Hippocampal formation (tissue), 2 donors: ENCODE results near the gene KIAA0040.

Experiments used
- DNase-seq, 2 donors: peaks; one replicate each; lab custom pipeline; 2025; lab: John Stamatoyannopoulos, UW

KIAA0040 gene

GRCh38 chr1:175192630-175193526 is at the start of gene KIAA0040:
KIAA0040 (minus strand) TSS chr1:175192776; CDS start chr1:175161013, 31,763 bp downstream.
- DNase-seq = no peak

DNA sequence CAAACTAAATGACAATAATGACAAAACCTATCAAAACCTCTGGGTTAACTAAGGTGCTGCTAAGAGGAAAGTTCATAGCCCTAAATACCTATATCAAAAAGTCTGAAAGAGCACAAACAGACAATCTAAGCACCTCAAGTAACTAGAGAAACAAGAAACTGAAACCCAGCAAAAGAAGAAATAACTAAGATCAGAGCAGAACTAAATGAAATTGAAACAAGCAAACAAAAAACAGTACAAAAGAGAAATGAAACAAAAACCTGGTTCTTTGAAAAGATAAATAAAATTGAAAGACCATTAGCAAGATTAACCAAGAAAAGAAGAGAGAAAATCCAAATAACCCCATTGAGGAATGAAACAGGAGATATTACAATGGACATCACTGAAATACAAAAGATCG is 44.8 kb upstream of the KIAA0040 start:
- no peak for DNase-seq

GRCh38 chr1:175234639-175235038 is 42.1 kb upstream of the KIAA0040 start:
- no peak for DNase-seq

GRCh38 chr1:175232335-175232734 is 39.8 kb upstream of the KIAA0040 start:
- no peak for DNase-seq

GRCh38 chr1:175225805-175226129 is 33.2 kb upstream of the KIAA0040 start:
- DNase-seq = no peak

DNA sequence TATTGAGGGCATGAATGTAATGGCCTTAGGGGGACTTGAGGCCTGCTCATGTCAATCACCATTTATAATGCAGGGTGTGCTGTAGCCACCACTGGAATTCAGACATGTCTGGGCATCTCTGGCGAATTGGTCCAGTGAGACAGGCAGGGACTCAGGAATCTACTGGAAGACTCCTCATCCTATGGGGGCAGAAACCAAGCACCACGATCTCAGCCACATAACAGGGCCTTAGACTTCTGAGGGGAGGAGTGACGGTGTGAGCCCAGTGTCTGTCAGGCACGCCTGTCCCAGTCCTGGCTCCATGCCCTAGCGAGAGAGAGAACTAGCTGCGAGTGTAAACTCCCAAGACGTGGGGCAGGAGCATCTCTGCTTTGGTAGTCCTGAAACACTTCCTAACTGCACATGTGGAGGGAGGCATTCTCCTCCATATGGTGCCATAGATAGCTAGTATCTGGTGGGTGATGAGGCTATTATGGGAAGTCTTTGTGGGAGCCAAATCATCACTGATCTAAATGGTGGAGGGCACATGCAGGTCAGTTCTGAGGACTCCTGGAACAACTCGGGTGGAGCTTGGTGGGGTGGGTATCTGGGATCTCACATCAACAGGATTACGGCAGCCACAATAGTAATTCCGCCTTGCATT is 29.8 kb upstream of the KIAA0040 start:
- DNase-seq = no peak

DNA sequence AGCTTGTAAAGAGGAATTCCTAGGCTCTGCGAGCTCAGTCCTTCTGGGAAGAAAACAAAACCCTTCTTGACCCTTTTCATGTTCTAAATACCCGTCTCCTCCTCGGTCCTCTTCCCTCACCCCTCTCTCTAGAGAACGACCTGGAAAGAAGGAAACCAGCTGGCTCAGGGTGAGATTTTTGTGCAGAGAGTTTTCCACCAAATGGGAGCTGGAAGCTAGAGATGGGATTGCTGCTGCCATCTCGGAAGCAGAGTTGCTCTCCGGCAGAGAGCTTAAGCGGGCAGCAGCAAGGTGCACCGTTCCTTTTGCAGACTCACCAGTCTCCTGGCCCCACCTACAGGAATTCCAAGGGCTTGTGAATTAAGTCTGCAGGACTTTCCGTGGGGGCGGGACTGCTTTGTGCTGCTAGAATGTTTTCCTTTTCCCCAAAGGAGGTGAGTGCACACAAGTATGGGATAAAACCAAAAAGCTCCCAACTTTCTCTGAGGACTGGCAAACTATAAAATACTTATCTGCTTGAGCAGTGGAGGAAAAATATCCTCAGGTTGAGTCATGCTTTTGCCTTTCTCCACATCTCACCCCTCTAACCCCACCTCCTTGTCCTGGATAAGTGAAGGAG is 29.1 kb upstream of the KIAA0040 start:
- no peak for DNase-seq

DNA sequence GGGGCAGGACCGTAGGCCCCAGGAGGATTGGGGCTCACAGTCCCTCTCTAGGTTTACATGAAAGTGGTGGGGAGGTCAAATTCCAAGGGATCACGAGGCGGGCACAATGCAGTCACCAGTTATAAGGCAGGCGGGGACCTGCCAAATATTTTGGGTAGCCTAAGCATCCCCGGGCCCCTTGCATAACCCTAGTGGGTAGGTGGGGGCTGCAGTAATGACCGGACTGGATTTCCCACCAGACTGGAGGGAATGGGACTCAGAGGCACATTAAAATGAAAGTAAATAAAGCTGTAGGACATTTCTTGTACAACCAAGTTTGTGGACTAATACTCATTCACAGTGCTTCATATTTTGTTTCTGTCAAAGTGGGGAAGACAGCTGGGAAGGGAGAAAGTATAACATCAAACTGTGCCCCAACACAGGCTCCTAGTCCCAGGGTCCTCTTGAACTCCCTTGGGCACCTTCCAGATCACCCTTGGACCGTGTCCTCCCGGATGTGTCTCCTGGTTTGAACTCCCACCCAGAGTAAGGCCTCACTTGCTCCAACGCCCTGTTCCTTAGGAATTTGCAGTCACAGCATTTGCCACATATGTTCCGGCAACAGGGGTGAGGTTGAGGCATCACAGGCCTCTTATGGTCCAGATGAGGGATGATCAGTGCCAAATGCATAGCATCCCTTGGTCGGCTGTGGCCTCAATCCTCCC is 28.4 kb upstream of the KIAA0040 start:
- no peak for DNase-seq

- DNase-seq = no peak
Observed at GRCh38 chr1:175219774-175220173, 27.2 kb upstream of the KIAA0040 start.

GRCh38 chr1:175218786-175219434 is 26.3 kb upstream of the KIAA0040 start:
- DNase-seq = no peak

DNA sequence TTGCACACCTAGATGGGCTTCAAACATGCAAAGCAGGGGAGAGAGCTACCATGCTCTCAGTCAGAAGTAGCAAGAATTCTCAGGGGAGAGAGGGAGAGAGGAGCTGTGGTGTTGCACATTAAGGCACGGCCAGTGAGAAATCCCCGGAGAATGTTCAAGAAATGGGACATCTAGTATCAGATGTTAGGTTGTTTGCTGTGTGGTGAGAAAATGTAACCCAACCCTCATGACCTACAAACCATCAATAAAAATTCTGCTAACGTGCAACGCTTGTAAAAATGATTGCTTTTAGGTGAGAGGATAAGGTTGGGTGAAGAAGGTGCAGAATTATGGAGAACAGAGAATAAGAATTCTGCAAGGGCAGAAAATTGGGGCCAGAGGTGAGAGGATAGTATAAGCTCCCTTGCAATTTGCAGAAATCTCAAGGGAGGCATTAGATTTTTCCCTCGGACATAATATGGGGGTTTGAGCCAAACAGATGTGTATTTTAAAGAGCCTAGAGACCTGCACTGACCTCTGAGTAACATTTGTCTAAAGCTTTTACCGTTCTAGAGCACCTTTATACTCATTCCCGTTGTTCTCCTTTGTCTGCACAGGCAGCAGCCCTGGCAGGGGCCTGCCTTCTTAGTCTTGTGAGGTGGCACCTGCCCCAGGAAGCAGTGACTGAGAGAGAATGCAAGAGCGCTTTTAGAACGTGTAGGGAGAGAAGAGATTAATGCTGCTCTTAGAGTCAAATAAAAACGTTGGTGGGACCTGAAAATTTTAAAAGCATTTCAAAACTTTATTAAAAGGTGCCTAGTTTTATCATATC is 25.4 kb upstream of the KIAA0040 start:
- no peak for DNase-seq

DNA sequence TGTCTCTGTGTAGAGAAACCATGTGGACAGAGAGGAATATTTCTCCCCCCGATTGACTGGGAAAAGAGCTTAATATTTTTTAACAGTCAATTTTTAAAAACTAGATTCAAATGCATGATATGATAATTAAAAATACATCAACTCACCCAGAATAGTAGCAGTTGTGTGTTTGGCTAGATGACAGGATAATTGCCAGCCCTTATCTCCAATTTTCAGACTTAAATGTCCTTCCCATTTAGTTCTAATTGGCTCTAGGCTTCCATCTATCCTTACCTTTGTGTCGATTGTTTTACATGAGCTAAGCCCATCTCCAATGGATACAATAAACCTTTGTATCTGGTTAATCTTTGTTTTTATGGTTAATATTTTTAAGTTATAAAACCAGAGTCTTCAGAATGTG is 23.9 kb upstream of the KIAA0040 start:
- DNase-seq = no peak

DNA sequence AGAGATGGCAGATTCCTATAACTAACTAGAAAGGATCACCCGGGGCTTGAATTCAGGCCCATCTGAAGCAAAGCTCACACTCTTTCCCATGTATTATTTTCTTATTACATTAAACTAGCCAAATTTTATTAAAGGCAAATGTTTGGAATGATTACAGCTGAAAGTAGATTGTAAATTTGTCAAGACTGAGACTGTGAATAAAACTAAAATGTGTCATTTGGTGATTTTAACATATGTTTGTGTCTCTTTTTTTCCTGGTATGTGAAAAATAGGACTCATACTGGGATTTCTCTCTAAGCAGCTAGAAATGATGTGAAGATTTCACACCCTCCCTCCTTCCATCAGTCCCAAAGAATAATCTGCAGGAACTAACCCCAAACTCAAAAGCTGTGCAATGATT is 19.1 kb upstream of the KIAA0040 start:
- DNase-seq = no peak

DNA sequence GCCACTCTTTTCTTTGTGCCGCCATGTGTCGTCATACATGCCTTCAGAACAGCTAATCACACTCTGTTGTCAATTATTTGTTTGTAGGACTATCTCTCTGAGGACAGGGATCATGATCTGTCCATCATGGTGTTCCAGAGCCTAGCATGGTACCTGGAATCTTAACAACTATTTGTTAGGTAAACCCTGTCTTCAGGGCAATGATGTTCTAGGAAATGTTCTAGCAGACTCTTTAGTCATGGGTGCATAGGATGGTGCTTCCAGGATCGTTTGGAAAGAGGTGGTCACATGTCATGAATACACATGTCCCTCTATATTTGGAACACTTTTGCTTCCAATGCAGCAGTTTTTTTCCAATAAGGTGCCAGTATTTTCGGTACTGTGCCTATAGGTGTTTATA is 18.2 kb upstream of the KIAA0040 start:
- DNase-seq = no peak

- DNase-seq = no peak
Observed at GRCh38 chr1:175209493-175209921, 16.9 kb upstream of the KIAA0040 start.

GRCh38 chr1:175208773-175209492 is 16.4 kb upstream of the KIAA0040 start:
- no peak for DNase-seq

GRCh38 chr1:175207971-175208370 is 15.4 kb upstream of the KIAA0040 start:
- no peak for DNase-seq

DNA sequence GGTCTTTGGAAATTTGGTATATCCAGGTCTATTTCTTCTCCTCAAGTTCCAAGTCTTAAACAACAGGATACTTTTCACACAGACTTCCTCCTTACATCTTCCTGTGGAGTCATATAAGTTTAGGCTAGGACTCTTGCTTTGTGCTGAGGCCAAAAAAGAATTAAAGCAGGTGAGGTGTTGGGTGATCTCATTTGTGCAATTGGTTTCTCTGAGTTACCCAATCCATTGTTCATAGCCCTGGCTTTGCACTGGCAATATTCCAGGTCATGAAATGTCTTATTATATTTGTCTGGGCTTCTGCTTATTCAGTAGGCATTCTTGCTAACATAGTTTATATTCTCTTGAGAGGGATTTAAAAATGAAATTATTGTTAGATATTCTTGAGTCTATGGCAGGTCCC is 14.1 kb upstream of the KIAA0040 start:
- DNase-seq = no peak

GRCh38 chr1:175204330-175204729 is 11.8 kb upstream of the KIAA0040 start:
- DNase-seq = peak in 1 of 2 donors; percentile 17

DNA sequence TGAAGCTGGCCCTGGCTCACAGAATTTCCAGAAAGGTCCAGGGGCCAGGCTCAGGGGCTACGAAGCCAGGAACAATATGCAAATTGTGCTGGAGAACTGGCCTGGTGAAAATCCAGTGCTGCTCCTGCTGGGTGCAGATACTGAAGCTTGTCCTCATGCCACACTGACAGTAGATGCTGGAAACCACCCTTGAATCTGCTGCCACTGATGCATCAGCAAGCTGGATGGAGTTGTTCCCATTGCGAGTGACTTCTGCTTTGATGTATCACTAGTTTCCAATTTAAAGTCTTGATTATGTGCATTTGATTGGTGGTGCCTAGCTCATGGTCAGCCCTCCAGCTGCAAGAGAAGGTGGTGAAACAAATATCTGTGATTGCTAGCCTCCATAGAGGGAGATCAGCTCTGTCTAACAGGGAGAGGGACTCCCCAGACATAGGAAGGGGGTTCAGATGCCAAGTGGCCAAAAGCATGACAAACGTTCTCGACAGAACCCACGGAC is 11.0 kb upstream of the KIAA0040 start:
- DNase-seq = no peak
